Breast epithelium (tissue), 3 donors: ENCODE results near the gene PWWP2A.

Experiments used
- CTCF ChIP-seq, 3 donors: fragments of 450-650 bp; IDR thresholded peaks; one replicate each; pipeline ENCODE4 v1.5.1; 2016 to 2017; ENCODE audit warnings: antibody characterized with exemption in 3 of 3, mild to moderate bottlenecking in 3 of 3, moderate library complexity in 3 of 3
- POLR2A ChIP-seq: fragments of 450-650 bp; IDR thresholded peaks from one replicate; pipeline ENCODE4 v1.6.1; 2016; ENCODE audit warnings: antibody characterized with exemption, mild to moderate bottlenecking, moderate library complexity
- POLR2AphosphoS5 ChIP-seq, 3 donors: sonication (generic); formaldehyde crosslinking; IDR thresholded peaks; one replicate each; pipeline ENCODE4 v1.6.1; 2017; ENCODE audit warnings: antibody characterized with exemption in 3 of 3

- TF ChIP-seq CTCF (IDR thresholded peaks at IDR 0.05) (no peak), POLR2A (no peak), POLR2AphosphoS5 (IDR thresholded peaks at IDR 0.05) (no peak)
These were observed 71.8 kb downstream of the PWWP2A start for GRCh38 chr5:160047423-160047822.
